ENCODE measurements around the gene MTMR6.

MTMR6 gene

DNA sequence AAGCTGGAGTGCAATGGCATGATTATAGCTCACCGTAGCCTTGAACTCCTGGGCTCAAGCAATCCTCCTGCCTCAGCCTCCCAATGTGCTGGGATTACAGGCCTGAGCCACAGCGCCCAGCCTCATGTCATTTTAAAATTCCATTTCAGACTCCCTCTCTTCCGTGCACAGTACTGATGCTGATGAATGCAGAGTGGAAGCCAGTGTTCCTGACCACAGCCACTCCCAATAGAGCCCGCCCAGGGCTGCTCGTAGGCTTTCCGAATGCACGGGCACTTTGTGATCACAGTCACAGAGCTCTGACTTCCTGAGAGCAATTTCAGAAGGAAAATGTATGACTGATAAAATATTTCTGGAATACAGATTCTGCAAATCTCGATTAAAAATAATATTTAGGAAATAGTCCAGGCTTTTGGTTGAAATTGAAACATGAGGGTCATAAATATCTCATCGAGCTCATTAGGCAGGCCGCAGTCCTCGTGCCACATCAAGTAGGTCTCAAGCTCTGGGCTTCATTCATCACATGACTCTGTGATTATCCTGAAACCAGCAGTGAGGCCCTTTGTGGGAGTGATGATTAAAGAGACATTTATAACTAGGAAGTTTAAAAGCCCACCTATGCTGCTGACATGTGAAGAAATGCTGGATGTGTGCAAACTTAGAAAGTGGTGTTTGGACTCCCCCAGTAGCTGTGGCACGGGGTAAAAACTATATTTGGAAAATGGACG lies 76.3 kb downstream of the MTMR6 start:
- TF ChIP-seq, protein P1, sequence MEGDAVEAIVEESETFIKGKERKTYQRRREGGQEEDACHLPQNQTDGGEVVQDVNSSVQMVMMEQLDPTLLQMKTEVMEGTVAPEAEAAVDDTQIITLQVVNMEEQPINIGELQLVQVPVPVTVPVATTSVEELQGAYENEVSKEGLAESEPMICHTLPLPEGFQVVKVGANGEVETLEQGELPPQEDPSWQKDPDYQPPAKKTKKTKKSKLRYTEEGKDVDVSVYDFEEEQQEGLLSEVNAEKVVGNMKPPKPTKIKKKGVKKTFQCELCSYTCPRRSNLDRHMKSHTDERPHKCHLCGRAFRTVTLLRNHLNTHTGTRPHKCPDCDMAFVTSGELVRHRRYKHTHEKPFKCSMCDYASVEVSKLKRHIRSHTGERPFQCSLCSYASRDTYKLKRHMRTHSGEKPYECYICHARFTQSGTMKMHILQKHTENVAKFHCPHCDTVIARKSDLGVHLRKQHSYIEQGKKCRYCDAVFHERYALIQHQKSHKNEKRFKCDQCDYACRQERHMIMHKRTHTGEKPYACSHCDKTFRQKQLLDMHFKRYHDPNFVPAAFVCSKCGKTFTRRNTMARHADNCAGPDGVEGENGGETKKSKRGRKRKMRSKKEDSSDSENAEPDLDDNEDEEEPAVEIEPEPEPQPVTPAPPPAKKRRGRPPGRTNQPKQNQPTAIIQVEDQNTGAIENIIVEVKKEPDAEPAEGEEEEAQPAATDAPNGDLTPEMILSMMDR (conservative IDR thresholded peaks at IDR 0.05; ENCODE audit: low read length), result no peak
- no peak overlapping the region for H3K4me3 ChIP-seq (ENCODE audit: low read length)
- DNase-seq (ENCODE audit: low read depth), result no peak

DNA sequence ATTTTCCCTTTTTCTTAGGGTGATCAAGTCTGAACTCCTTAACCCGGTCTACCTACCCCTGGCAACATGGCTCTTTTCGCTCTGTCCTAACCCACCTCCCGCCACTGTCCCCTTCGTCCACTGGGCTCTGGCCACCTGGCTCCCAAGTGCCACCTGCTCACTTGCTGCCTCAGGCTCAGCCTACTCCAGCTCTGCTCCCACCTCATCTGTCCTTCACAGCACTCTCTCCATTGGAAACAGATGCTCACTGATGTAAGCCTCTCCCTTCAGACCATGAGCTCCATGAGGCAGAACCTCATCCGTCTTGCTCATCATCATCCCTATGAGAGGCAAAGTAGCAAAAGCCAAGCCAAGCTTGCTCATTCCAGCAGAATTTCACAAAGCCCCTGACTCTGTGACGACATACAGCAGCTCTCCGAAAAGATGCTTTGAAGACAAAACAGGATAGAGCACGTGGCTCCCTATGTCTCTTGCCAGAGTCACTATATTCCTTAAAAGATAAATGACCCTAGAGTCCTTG lies 79.9 kb downstream of the MTMR6 start:
- no peak overlapping the region for H3K4me3 ChIP-seq (ENCODE audit: low read length)
- DNase-seq (ENCODE audit: low read depth), result no peak
- TF ChIP-seq, protein P1 (conservative IDR thresholded peaks at IDR 0.05; ENCODE audit: low read length), result no peak

DNA sequence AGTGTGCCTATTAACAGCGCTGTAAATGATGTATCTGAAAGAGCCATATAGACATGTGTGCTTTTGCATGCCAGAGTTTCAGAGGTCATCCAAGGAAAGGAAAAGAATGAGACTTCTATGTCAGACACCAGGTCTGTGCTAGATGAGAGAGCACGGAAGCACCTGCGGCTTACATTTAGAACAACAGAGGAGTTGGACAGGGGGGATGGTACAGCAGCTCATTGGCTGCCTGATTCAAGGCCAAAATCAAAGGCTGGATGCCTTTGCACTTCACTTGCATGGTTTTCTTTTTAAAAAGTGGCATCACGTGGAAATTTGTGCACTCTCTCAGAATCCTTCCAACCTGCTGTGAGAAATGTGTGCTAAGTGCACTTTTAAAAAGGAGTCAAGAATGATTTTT lies 82.4 kb downstream of the MTMR6 start:
- TF ChIP-seq, protein P1 (conservative IDR thresholded peaks at IDR 0.05; ENCODE audit: low read length), result no peak
- no peak for DNase-seq (ENCODE audit: low read depth)
- H3K4me3 ChIP-seq (ENCODE audit: low read length), result no peak overlapping the region

DNA sequence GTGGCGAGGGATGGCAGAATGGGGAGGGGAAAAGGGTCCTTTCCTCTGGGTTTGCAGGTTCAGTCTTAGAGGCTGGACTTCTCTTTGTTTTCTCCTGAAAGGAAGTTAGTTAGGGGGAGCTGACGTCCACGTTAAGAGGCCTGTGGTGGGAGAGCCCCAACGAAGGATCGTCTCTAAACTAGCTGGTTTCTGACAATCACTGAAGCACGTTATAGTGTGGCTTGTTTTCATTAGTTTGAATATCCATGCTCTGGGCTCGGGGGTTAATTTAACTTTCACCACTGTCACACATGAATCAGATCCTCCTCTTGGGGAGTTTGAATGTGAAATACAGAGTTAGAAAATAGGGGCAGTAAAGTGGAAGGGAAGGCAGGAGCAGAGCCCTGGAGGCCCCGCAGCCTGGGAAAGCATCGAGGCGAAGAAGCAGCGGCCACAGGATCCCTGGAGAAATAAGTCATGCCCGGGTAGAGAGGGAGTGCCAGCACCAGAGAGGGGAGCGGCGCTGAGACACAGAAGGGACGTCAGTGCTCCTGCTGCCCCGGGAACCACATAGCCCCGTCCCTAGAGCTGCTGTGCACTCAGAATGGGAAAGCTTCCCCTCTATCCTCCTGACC lies 84.1 kb downstream of the MTMR6 start:
- no peak overlapping the region for H3K4me3 ChIP-seq (ENCODE audit: low read length)
- DNase-seq (ENCODE audit: low read depth), result no peak
- TF ChIP-seq, protein P1 (conservative IDR thresholded peaks at IDR 0.05; ENCODE audit: low read length), result no peak

DNA sequence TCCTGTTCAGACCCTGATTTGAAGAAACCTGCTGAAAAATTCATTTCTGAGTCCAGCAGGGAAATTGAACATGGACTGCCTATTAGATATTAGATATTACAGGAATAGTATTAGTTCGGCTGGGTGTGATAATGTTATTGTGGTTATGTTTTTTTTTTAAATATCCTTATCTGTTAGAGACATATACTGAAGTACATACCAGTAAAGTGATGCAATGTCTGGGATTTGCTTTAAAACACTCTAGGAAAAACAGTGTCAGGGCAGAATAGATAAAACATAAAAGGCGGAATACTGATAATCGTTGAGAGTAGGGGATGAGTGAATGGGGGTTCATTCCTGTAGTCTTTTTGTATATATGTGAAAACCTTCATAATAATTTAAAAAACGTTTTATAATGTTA lies 86.5 kb downstream of the MTMR6 start:
- H3K4me3 ChIP-seq (ENCODE audit: low read length), result no peak overlapping the region
- TF ChIP-seq, protein P1 (conservative IDR thresholded peaks at IDR 0.05; ENCODE audit: low read length), result no peak
- DNase-seq (ENCODE audit: low read depth), result no peak

DNA sequence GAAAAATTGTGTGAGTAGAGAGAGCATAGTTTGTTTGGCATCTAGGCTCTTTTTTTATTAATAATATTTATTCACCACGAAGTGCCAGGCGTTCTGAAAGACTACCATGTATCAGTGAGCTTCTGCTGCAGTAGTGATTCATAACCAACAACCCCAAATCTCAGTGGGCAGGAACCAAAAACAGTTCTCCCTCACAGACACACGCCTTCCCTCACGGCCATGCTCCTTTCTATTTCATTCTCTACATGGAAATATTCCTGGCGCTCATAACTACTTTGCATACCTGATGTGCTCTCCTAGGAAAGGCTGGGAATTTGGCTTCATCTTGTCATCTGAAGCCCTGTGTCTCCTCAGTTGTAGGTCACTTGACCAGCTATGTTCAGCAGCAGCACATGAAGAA lies 88.6 kb downstream of the MTMR6 start:
- no peak for DNase-seq (ENCODE audit: low read depth)
- no peak overlapping the region for H3K4me3 ChIP-seq (ENCODE audit: low read length)
- TF ChIP-seq, protein P1 (conservative IDR thresholded peaks at IDR 0.05; ENCODE audit: low read length), result no peak

DNA sequence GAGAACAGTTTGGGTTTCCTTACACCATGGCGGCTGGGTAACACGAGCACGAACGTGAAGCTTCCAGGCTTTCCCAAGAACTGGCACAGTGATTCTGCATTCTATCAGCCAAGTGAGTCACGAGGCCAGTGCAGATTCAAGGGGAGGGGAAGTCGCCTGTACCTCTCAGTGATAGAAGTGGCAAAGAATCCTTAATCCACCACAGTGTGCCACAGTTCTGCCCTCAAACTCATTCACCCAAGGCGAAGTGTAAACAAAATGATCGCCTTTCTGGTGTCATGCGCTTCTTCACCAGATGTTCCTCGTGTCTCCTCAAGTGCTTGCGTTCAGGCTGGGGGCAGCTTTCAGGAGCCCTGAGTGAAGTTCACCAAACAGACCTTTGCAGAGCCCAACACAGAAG lies 90.3 kb downstream of the MTMR6 start:
- no peak for DNase-seq (ENCODE audit: low read depth)
- TF ChIP-seq, protein P1 (conservative IDR thresholded peaks at IDR 0.05; ENCODE audit: low read length), result no peak
- H3K4me3 ChIP-seq (ENCODE audit: low read length), result no peak overlapping the region

Measured in AG10803 (cell line).